OCI-LY3 (cell line): ENCODE data around the gene HOXC9.

Experiments used
- H2AFZ ChIP-seq: fragments of 200-600, 300-600 bp; shearing (Covaris generic); 2 replicates; pipeline ENCODE4 v1.6.0; 2014; ENCODE audit warnings: antibody characterized with exemption, low read depth, low read length
- H3K27ac ChIP-seq: fragments of 200-600, 300-600 bp; sonication (generic); 2 replicates; pipeline ENCODE4 v1.5.1; 2014; ENCODE audit warnings: mild to moderate bottlenecking, low read length, moderate library complexity, mixed read lengths
- H3K27me3 ChIP-seq: fragments of 200-600, 300-600 bp; sonication (generic); 2 replicates; pipeline ENCODE4 v1.6.1; 2014; ENCODE audit warnings: low read depth, low read length, mixed read lengths
- H3K36me3 ChIP-seq: fragments of 200-600, 300-600 bp; sonication (generic); replicated peaks from 2 replicates; pipeline ENCODE3; 2014; ENCODE audit warnings: low read depth, low read length, mixed read lengths
- H3K4me1 ChIP-seq: fragments of 300-600, 200-600 bp; sonication (generic); 2 replicates; pipeline ENCODE4 v1.6.1; 2014; ENCODE audit warnings: low read length, mixed read lengths
- H3K4me2 ChIP-seq: fragments of 200-600, 300-600 bp; sonication (generic); 2 replicates; pipeline ENCODE4 v1.6.1; 2014; ENCODE audit warnings: low read length, mixed read lengths
- H3K4me3 ChIP-seq: fragments of 300-600, 200-600 bp; sonication (generic); 2 replicates; pipeline ENCODE4 v1.5.1; 2014; ENCODE audit warnings: antibody characterized with exemption, mild to moderate bottlenecking, low read length, moderate library complexity
- H3K79me2 ChIP-seq: fragments of 300-600, 200-600 bp; shearing (Covaris generic); 2 replicates; pipeline ENCODE4 v1.6.1; 2014; ENCODE audit warnings: mild to moderate bottlenecking, low read length, mixed read lengths
- H3K9ac ChIP-seq: fragments of 300-600, 200-600 bp; shearing (Covaris generic); 2 replicates; pipeline ENCODE4 v1.6.0; 2014; ENCODE audit warnings: mild to moderate bottlenecking, low read length, moderate library complexity
- H3K9me3 ChIP-seq: fragments of 200-600, 300-600 bp; shearing (Covaris generic); 2 replicates; pipeline ENCODE4 v1.6.1; 2014; ENCODE audit warnings: low read length, mixed read lengths; ENCODE audit not compliant: insufficient read depth
- H4K20me1 ChIP-seq: fragments of 200-600, 300-600 bp; sonication (generic); 2 replicates; pipeline ENCODE4 v1.6.1; 2016; ENCODE audit warnings: low read length, mixed read lengths; ENCODE audit not compliant: insufficient read depth
- CTCF ChIP-seq: fragments of 200-600, 300-600 bp; sonication (generic); IDR thresholded peaks from 2 replicates; pipeline ENCODE4 v1.5.1; 2014; ENCODE audit warnings: antibody characterized with exemption, low read length, low read depth
- EZH2phosphoT487 ChIP-seq: fragments of 200-600 bp; shearing (Covaris generic); IDR thresholded peaks from 2 replicates; pipeline ENCODE4 v1.6.1; 2018; ENCODE audit warnings: antibody characterized with exemption, mixed run types, low read depth

The HOXC9 gene

GRCh38 chr12:53953831-53954693, 45.9 kb upstream of the HOXC9 start:
- Histone ChIP-seq H3K4me3 (no peak overlapping the region), H4K20me1 (no peaks in the 10 kb centered on the region)

GRCh38 chr12:53954694-53955035, 45.3 kb upstream of the HOXC9 start, which contains the start of gene HOXC12:
HOXC12 (plus strand) TSS chr12:53954903; CDS start chr12:53954930, 27 bp downstream.
- no peak for TF ChIP-seq CTCF
- TF ChIP-seq EZH2phosphoT487, result no peak
- Histone ChIP-seq H3K27ac (no peak within 1 kb of the TSS), H3K4me3 (no peak within 1 kb of the TSS), H3K36me3 (no peaks in the 10 kb centered on the region), H3K27me3 (peaks cover 13% of the 10 kb centered on the region), H3K4me1 (peaks cover 20% of the 10 kb centered on the region), H3K9me3 (no peaks in the 10 kb centered on the region), H2AFZ (no peak within 1 kb of the TSS), H3K79me2 (no peaks in the 10 kb centered on the region), H3K4me2 (no peak within 1 kb of the TSS), H4K20me1 (no peaks in the 10 kb centered on the region), H3K9ac (no peak within 1 kb of the TSS)

More at GRCh38 chr12:53953831-53954693, 45.9 kb upstream of the HOXC9 start:
- TF ChIP-seq EZH2phosphoT487 (no peak), CTCF (no peak)
- Histone ChIP-seq H2AFZ (no peak overlapping the region), H3K4me2 (no peak overlapping the region), H3K9me3 (no peaks in the 10 kb centered on the region), H3K4me1 (peaks cover 20% of the 10 kb centered on the region), H3K9ac (no peak overlapping the region), H3K79me2 (no peaks in the 10 kb centered on the region), H3K27me3 (peaks cover 13% of the 10 kb centered on the region), H3K27ac (no peak overlapping the region), H3K36me3 (no peaks in the 10 kb centered on the region)

GRCh38 chr12:53955036-53955775, 44.8 kb upstream of the HOXC9 start:
- peaks cover 20% of the 10 kb centered on the region for H3K4me1 ChIP-seq
- no peak for TF ChIP-seq CTCF
- no peak for TF ChIP-seq EZH2phosphoT487
- H3K27me3 ChIP-seq, result peaks cover 13% of the 10 kb centered on the region
- no peaks in the 10 kb centered on the region for H3K79me2 ChIP-seq
- no peak overlapping the region for H3K27ac ChIP-seq
- H3K36me3 ChIP-seq, result no peaks in the 10 kb centered on the region
- no peaks in the 10 kb centered on the region for H4K20me1 ChIP-seq
- H3K4me2 ChIP-seq, result no peak overlapping the region
- no peak overlapping the region for H3K9ac ChIP-seq
- no peak overlapping the region for H3K4me3 ChIP-seq
- no peak overlapping the region for H2AFZ ChIP-seq
- H3K9me3 ChIP-seq, result no peaks in the 10 kb centered on the region

DNA sequence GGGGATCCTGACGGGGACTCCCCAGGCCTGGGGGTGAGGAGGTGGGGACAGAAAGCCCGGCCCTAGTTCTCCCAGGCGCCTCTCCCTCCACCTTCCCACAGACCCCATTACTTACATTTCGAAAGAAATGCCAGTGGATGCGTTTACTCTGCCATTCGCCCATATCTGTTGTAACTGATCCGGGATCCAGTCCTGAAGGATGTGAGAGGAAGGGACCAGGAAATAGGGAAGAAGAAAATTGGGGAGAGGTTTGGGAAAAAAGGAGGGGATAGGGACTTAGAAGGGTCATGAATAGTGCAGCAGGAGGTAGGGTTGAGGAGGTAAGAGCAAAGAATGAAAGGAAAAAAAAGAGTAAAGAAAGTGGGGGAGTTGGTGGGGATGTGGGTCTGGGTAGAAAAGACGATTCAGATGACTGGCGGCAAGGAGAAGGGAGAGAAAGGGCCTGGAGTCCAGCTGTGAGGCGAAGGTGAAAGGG, 44.1 kb upstream of the HOXC9 start:
- no peaks in the 10 kb centered on the region for H3K79me2 ChIP-seq
- H3K9ac ChIP-seq, result no peak overlapping the region
- no peaks in the 10 kb centered on the region for H3K36me3 ChIP-seq
- H3K27me3 ChIP-seq, result peaks cover 13% of the 10 kb centered on the region
- no peaks in the 10 kb centered on the region for H4K20me1 ChIP-seq
- H2AFZ ChIP-seq, result no peak overlapping the region
- H3K4me2 ChIP-seq, result 0 out of 2 replicates have a peak overlapping the region, but pooled peaks have one; percentile 79
- TF ChIP-seq EZH2phosphoT487 (no peak), CTCF (no peak)
- peaks cover 20% of the 10 kb centered on the region for H3K4me1 ChIP-seq
- no peak overlapping the region for H3K4me3 ChIP-seq
- no peak overlapping the region for H3K27ac ChIP-seq
- H3K9me3 ChIP-seq, result no peaks in the 10 kb centered on the region
